GM18520 (cell line): ENCODE data around the gene TWIST2.

Experiments
- ATAC-seq: cut with Tn5 transposase; IDR thresholded peaks from one replicate; pipeline ENCODE4 v1.9.1; 2021; ENCODE audit not compliant: unreplicated experiment

The TWIST2 gene

DNA sequence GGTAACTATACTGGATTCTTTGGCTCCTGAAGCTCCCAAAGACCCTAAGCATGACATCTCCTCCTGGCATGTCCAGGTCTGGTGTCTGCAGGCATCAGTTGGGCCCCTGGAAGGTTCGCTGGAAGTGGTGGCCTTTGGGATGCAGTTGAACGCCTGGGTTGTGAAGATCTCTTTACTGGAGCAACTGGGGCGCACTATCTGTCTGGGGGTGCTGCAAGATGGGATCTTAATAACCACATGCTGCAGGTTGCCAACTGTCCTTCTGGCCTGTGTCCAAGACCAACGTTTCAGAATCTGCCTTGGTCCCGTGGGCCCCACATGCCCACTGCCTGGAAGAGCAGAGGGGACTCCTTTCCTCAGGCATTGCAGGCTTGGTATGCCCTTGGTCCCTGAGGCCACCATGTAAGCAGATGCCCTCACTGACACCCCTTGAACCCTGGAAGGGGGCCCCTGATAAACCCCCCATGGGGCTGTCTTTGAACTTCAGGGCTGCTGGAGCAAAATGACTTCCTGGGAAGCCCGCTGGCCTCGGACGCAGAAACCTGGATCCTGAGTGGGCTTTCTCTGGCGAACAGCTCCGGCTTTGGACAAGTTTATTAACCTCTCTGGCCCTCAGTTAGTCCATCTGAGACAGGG is 101.9 kb downstream of the TWIST2 start:
- ATAC-seq = no peak

DNA sequence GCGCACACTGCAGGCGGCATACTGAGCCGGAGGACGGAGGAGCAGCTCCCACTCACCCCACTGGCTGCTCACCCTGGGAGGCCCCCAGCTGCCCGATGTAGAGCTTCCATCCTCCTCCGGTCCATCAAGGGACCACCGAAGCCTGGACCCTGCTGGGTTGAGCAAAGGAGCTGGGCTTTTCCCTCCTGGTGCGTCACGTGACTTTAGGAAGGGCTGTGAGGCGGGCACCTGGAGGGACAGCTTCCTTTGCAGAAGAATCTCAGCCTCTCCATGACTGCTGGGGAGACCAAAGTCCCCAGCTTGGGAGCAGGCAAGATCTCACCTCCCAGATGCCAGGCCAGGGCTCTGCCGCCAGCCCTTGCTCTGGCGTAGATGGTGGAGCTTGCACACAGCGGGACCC is 102.7 kb downstream of the TWIST2 start:
- ATAC-seq = no peak

GRCh38 chr2:238952261-238952919 is 104.5 kb downstream of the TWIST2 start:
- no peak for ATAC-seq

DNA sequence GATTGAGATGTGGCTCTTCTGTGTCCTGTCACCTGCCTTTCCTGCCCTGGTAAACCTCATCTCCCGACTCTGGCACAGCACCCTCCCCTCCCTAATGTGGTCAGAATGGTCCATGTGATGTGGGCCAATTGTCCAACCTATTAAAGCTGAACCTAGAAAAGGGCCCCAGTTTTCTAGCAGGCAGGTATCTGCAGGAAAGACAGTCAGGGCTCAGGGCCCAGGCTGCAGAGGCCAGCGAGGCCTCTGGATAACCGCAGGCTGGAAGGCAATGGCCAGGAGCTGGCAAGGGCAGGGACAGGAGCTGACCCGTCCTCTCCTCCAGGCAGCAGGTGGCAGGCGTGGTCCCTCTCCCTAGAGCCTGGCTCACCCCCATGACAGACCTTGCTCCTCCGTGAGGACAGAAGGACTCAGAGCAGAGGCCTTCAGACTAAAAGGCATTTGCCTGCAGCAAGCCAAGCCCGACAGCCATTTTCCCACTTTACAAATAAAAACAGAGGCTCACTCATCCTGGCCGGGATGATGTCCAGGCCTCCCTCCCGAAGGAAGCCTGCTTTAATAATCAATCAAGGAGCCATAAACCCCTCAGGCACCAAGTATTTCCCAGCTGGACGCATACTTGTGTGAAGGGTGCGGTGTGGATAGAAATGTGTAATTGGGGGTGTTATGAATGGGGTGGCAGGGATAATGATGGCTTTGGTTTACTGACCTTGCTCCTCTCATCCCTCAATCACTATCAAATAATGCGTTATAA is 107.1 kb downstream of the TWIST2 start:
- no peak for ATAC-seq

DNA sequence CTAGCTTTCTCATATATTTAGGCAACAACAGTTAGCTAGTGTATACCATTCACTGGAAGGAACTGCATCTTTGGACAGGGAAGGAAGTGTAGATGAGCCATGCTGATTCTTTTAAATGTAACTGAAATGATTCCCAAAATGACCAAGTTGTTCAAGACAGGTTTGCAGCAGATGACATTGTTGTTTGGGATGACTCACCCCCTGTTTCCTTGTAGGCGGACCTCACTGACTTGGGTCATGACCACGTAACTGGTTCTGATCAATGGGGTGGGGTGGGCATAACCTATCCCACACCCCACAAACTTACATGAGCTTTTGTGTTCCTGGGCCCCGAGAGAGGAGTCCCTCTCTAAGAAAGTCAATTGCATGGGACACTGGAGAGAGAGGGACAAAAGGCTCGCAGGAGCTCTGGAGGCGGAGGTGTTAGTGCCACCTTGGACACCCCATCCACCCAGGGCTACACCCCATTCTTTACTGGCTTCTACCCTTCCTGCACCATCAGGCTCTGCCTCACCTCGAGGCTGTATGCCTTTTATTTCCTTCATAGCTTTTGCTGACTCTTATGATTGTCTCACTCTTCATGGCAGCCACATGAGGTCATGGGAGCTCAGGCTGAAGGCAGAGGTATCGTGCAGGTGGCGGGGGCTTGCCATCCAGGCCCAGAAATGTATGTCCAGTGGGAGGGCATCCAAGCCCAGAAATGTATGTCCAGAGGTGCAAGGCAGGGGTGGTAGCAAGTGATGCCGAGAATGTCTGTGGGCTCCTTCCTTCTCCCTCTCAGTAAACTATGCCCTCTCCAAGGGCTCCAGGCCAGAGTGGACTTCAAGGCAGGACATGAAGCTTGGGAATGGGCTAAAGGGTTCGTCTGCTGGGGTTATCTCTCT is 108.0 kb downstream of the TWIST2 start:
- ATAC-seq = no peak

DNA sequence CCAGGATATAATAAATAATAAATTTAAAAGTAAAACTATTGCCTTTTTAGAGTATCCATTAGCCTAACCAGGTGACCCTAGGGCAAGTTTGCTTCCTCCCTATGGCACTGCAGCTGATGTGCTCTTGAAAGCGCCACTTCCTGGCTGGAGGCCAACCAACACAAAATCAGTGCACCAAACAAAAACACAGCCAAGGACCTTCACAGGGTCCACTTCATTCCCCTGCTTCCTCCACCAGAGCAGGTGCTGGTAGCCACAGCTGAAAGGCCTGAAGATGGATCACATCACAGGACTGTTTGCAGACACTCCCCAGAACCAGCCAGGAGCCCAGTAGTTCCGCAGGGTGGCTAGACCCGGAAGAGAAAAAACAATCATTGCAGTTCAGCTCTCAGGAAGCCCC is 108.8 kb downstream of the TWIST2 start:
- ATAC-seq = no peak
